Right ventricle myocardium superior (tissue), 1 donor: ENCODE measurements around the gene EVPLL. TPM values are rescaled to one million over a fixed set of nuclear protein-coding genes. Genes with fewer than 3 reads are reported as not detected.
"Not testable (repeated sequence)": the region's sequence is repeated elsewhere in the genome, so short reads cannot be mapped to it uniquely, and the experiment has no call there.

Experiments
- ATAC-seq: fragments of 200-7000 bp; cut with Tn5 transposase; one replicate; pipeline ENCODE4 v1.9.1; 2020; ENCODE audit warnings: mild to moderate bottlenecking; ENCODE audit not compliant: poor library complexity
- DNase-seq: peaks from one replicate; pipeline ENCODE4 v3.0.0-alpha.2; 2020
- intact Hi-C: fragments of 100-400 bp; cut with DNase I; formaldehyde crosslinking; loops from one replicate; pipeline ENCODE4 v1.11.2; 2022
- microRNA-seq: library from miRNA; unstranded; fragments of <30 nt; microRNA quantifications from one replicate; pipeline ENCODE4 v1.2.0, GENCODE V29; 2020
- total RNA-seq: library from RNA; stranded (reverse); fragmentation: NEBNext Ultra II Directional; extraction: Animal tissue kit (Norgen Biotek cat#: 25700); gene quantifications from one replicate; pipeline ENCODE4 v1.2.1, GENCODE V29; 2021
- donor health status: DM: no; HTN: yes; CAD: no; lungs with severe emphysema.

EVPLL gene
- total RNA-seq, 1 donor from 2014 or later: not detected

GRCh38 chr17:18410736-18411135 lies 33.2 kb downstream of the EVPLL start:
- intact Hi-C loops, ATAC-seq, DNase-seq: not testable (repeated sequence)

- intact Hi-C loops: not testable (repeated sequence)
- ATAC-seq (peak; percentile 81), DNase-seq (peak; percentile 42)
These were observed 33.8 kb downstream of the EVPLL start for GRCh38 chr17:18411377-18411864.

- peak; percentile 93 for ATAC-seq
- intact Hi-C loops: not testable (repeated sequence)
These were observed 34.5 kb downstream of the EVPLL start for GRCh38 chr17:18412001-18412538.

GRCh38 chr17:18421521-18421920 lies 43.9 kb downstream of the EVPLL start:
- intact Hi-C loops, ATAC-seq, DNase-seq: not testable (repeated sequence)

More at GRCh38 chr17:18412001-18412538, 34.5 kb downstream of the EVPLL start:
- not testable (repeated sequence) for DNase-seq

- intact Hi-C loops, ATAC-seq, DNase-seq: not testable (repeated sequence)
These were observed 44.9 kb downstream of the EVPLL start for GRCh38 chr17:18422464-18422863.

GRCh38 chr17:18423015-18423414 lies 45.4 kb downstream of the EVPLL start:
- intact Hi-C loops, ATAC-seq, DNase-seq: not testable (repeated sequence)

- ATAC-seq, DNase-seq, intact Hi-C loops: not testable (repeated sequence)
These were observed 48.0 kb downstream of the EVPLL start for GRCh38 chr17:18425593-18425992.

- intact Hi-C loops, DNase-seq, ATAC-seq: not testable (repeated sequence)
These were observed 49.1 kb downstream of the EVPLL start for GRCh38 chr17:18426639-18427038.

- ATAC-seq, DNase-seq, intact Hi-C loops: not testable (repeated sequence)
These were observed 54.6 kb downstream of the EVPLL start for GRCh38 chr17:18432206-18432605.

Small RNA genes lying within 50 kb of the gene (microRNA-seq; reads per million reads assigned to microRNA genes)
- gene MIR6778: not detected

Other genes with a start within 250 kb of the EVPLL start
- 179 TPM for gene ALKBH5, start 193.9 kb upstream of the EVPLL start, total RNA-seq
- 7.9 TPM for gene LLGL1, start 152.1 kb upstream of the EVPLL start, total RNA-seq
- gene FLII, start 119.0 kb upstream of the EVPLL start, total RNA-seq: 269 TPM
- gene MIEF2, start 117.1 kb upstream of the EVPLL start, total RNA-seq: 32.7 TPM
- 8.1 TPM for gene TOP3A, start 62.8 kb upstream of the EVPLL start, total RNA-seq
- gene SMCR8, start 62.5 kb upstream of the EVPLL start, total RNA-seq: 11.5 TPM
- 10.0 TPM for gene SHMT1, start 14.2 kb upstream of the EVPLL start, total RNA-seq
- gene LGALS9C, start 99.0 kb downstream of the EVPLL start, total RNA-seq: not detected